Measurements from ENCODE around the gene SIGLEC10.

The SIGLEC10 gene

DNA sequence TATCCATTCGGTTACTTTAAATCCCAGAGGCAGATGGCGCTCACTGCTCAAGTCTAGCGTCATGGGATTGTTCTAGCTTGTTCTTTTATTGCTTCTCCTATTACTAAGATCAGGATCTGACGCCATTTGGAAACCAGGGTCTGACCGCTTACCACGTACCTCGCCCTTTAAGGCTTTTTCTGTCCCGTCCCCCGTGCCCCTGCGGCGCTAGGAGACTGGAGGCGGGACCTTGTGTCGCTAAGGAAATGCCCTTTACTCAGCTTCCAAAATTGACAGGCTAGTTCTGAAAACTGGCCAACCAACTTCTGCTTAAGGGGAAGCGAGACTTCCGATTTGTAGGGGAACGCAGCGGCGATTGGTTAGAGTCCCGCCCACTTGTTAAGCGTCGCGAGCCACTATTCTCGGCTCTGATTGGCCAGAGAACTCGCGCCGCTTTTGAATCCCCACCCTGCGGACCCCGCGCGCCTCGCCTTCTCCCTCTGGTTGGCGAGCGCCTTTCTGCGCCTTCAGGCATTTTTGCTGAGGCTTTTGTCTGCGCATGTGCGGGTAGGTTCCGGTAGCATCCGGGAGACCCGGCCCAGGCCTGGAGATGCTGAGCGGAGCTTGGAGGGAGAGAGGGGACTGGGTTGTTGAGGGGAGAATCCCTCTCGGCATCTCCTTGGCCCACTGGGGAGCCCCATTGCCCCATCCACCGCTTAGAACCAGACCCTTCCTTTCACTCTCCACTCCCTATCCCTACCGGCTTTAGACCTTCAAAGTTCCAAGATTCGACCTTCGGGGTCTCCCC is 23.2 kb downstream of the SIGLEC10 start:
- DNase-seq (ENCODE audit: low read depth) = peak; percentile 77

- no peak for DNase-seq (ENCODE audit: low read depth)
These were observed 24.7 kb downstream of the SIGLEC10 start for GRCh38 chr19:51392701-51393100.

DNA sequence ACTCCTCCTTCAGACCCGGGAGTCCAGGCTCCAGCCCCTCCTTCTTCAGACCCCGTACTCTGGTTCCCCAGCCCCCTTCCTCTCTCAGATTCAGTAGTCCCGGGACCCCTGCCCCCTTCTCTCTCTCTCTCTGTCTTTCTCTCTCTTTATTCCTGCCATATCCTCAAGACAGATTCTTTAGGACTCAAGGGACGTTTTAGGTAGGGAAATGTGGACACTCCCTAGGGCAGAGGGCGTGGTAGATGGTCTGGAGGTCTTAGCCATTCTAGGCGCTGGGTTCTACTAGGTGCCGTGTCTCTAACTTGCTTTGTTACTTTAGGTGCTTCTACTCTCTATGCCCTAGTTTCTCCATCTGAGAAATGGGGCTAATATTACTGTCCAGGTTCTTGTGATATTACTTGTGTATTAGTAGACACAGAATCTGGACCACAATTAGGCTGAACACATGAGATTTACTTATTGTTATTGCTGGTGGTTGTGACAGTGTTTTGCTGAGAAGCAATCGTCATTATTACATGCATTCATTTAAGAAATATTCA is 26.3 kb downstream of the SIGLEC10 start:
- DNase-seq (ENCODE audit: low read depth) = no peak

GRCh38 chr19:51389143-51389542 is 28.3 kb downstream of the SIGLEC10 start:
- no peak for DNase-seq (ENCODE audit: low read depth)

DNA sequence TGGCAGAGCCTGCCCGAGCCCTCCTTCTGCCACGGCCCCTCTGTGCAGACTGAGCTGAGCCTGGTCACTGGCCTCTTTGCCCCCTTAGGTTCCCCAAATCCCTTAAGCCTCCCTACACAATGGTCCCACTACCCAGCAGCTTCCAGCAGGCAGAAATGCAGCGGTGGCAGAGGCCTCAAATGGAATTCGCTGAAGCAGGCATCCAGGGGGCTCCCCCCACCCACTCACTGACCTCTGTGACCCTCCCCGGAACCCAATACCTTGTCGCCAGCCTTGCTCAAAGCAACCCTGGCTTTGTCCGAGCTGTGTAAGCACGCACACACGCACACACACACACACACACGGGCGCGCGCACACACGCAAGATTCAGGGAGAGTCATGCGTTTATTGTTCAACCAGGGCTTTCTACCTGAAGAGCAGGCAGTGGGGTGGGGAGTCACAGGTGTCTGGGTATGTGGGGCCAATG is 29.5 kb downstream of the SIGLEC10 start, which contains the start of gene LIM2:
Gene LIM2, minus strand, starts transcription at position 51 of the 466 bp plus-strand sequence. CDS start 531 bp downstream, outside the sequence.
- no peak for DNase-seq (ENCODE audit: low read depth)

GRCh38 chr19:51386882-51387520 is 30.4 kb downstream of the SIGLEC10 start:
- DNase-seq (ENCODE audit: low read depth) = no peak

DNA sequence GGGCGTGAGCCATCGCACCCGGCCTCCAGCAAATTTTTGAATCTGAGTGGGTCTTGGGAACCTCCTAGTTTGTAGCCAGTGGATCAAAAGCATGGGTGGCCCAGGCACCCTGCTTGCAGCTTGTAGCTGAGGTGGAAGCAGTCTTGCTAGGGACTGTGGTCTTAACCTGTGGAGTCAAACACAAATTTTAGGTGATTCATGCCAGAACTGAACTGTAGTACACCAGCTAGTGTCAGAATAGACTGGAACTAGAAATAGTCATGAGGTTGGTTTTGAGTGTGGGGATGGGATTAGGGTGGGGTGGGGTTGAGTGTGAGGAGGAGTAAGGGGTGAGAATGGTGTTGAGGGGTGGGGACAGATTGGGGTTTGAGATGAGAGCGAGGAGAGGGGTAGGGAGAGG is 35.4 kb downstream of the SIGLEC10 start:
- DNase-seq (ENCODE audit: low read depth) = no peak

- DNase-seq (ENCODE audit: low read depth) = no peak
These were observed 37.1 kb downstream of the SIGLEC10 start for GRCh38 chr19:51380379-51380778.

DNA sequence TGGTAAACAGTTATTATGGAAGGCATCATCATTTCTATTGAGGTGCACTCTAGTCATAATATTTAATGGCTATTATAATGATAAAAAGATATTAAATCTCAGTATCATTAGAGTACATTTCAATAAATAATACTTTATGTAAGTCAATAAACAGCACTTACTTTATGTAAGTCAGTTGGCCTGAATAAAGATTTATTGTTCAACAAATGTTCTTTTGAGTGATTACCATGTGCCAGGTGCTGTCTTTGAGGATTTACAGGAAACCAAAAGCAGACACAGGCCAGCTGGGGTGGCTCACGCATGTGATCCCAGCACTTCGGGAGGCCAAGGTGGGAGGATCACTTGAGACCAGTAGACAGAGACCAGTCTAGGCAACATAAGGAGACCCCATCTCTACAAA is 40.0 kb downstream of the SIGLEC10 start:
- no peak for DNase-seq (ENCODE audit: low read depth)

GRCh38 chr19:51375504-51376221 is 41.8 kb downstream of the SIGLEC10 start:
- DNase-seq (ENCODE audit: low read depth) = no peak

DNA sequence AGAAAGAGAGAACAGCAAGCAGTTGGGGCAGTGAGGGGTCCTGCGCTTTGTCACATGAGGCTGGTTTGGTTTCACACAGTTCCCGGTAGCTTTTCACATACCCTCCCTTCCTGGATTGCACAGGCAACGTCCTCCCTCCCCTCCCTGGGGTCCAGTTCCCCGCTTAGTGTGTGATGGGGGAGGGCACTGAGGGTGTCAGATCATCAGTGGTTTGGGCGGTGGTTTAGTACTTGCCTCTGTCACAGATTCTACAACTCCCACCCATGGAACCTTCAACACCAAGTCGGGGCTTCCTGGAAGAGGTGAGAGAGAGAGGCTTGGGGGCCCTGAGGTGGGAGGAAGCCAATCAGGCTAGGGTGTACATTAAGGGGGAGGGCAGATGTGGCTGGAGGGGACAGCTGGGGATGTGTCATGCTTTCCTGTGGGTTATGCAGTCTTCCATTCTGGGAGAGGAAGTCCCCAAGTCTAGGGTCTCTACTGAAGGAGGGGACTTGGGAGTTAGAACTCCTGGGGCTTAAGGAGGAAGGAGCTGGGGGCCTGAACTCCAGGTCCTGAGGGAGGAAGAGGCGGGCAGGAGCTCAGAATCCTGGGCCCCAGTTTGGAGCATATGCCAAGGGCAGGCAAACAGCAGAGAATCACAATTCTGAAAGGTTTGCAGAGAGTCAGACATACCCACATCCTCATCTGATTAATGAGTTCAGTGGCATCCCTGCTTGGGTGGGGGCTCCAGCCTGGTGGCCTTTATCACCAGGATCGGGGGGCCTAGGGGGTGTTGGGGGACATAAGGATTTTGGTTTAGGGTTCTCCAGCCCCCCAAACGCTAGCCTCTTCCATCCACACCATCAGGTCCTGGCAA is 44.6 kb downstream of the SIGLEC10 start, which contains the start of gene NKG7:
Gene NKG7, minus strand, starts transcription at position 6 of the 856 bp plus-strand sequence. CDS start 119 bp downstream, outside the sequence.
- no peak for DNase-seq (ENCODE audit: low read depth)

DNA sequence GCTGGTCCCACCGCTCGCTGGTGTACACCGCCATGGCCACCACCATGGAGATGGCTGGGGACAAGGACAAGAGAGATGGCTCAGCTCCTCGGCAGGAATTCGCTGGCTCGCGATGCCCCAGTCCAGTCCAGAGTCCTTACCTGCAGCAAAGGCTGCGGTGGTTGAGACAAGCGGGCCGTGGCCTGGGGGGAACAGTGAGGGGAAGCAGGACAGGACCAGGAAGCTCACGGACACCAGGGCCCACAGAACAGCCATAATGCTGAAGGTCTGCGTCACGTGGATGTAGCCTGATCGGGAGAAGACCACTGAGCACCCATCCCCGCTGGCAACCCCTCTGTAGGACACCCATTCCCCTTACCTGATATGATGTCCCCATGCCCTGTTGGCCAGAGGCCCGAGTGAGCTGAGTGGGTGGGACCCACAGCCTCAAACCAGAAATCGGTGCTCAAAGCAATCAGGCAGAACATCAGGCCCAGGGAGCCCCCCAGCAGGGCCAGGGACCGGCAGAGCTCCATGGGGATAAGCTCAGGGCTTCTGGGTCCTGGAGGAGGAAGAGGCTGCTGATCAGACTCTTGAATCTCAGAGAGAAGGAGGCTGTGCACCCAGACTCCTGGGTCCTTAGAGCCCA is 45.3 kb downstream of the SIGLEC10 start:
- DNase-seq (ENCODE audit: low read depth) = no peak

GRCh38 chr19:51371186-51371690 is 46.2 kb downstream of the SIGLEC10 start:
- DNase-seq (ENCODE audit: low read depth) = no peak

- DNase-seq (ENCODE audit: low read depth) = no peak
These were observed 47.2 kb downstream of the SIGLEC10 start for GRCh38 chr19:51370230-51370629.

DNA sequence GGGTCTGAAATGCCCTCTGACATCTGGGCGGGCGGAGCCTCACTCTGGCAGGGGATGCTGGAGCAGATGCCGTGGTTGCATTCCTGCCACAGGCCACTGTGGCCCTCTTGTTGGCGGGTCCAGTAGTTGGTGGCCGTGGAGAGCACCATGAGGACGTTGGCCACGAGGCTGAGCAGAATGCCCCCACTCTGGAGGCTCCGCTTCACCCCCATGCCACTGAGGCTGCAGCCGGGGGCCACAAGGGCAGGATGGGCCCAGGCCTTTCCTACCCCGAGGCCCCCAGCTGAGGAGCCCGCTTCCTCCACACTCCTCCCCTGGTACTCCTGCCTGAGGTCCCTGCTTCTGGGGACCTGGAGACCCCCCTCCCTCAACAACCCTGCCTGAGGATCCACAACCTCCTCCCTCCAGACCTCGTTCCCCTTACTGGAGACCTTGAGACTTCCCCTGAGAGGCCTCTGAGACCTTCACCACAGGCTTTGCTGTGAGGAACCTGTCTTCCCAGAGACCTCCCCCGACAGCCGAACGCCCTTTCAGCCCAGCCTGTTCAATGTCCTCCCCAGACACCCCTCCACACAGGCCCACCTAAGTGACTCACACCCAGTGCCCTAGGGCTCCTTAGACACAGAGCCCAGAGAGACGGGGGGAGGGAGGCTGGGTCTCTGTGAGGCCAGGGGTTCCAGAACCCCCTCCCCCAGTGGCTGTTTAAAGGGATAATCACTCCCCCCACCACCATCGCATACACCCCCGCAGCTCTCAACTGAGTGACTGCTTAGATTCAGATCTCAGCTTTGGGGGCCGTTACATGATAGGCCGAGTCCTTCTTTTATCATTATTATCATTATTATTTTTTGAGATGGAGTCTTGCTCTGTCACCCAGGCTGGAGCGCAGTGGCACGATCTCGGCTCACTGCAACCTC is 48.8 kb downstream of the SIGLEC10 start, which contains the start of gene CLDND2:
Gene CLDND2, minus strand, starts transcription at position 638 of the 917 bp plus-strand sequence. Its CDS starts 426 bp downstream, at position 212.
- DNase-seq (ENCODE audit: low read depth) = no peak

DNA sequence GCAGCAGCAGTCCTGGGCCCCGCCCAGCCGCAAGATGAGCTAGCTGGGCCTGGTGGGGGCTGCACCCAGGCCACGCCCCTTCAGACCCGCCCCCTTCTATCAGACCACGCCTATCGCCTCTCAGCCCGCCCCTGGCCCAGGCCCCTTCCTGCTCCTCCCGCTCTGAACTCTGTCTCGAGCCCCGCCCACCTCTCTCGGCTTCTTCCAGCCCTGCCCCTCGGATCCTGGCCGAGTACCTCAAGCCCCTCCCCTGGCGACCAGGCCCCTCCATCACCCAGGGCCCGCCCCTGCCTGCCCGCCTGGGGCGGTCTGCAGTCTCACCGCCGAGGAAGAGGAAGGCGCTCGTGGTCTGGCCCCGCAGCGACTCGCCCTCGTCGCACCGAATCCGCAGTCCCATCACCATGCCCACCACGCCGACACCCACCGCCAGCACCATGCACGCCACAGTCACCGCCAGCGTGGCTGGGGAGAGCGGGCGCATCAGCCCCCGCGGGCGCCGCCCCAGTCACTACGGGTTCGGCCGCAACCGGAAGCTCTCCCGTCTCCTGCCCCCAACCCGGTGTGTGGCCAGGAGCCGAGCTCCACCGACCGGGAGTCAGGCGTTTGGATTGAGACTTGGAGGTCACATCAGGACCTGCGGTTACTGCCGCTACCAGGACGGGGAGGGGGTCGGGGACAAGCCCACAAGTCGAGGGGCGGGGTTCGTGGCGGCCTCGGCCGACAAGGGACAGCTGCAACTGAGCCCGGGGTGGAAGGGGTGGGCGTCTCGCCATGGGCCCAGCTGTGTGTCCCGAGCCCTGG is 49.7 kb downstream of the SIGLEC10 start:
- DNase-seq (ENCODE audit: low read depth) = peak; percentile 88

- DNase-seq (ENCODE audit: low read depth) = no peak
These were observed 50.2 kb downstream of the SIGLEC10 start for GRCh38 chr19:51367255-51367564.

- DNase-seq (ENCODE audit: low read depth) = peak; percentile 87
These were observed 50.8 kb downstream of the SIGLEC10 start for GRCh38 chr19:51366389-51367254.

Data from T follicular helper cell (primary cell).